ENCODE data around the gene ARHGAP18.

GRCh38 chr6:129653746-129654145 is 56.2 kb downstream of the ARHGAP18 start:
- no peak for TF ChIP-seq NFRKB (IDR thresholded peaks at IDR 0.05)
- TF ChIP-seq TARDBP (IDR thresholded peaks at IDR 0.05) = no peak
- no peak for TF ChIP-seq ZNF384 (IDR thresholded peaks at IDR 0.05)
- no peak for TF ChIP-seq L3MBTL2 (conservative IDR thresholded peaks at IDR 0.05)
- no peak for TF ChIP-seq FOXM1 (IDR thresholded peaks at IDR 0.05; ENCODE audit: borderline replicate concordance)
- TF ChIP-seq ARNT (IDR thresholded peaks at IDR 0.05) = no peak
- no peak for TF ChIP-seq HDGF (IDR thresholded peaks at IDR 0.05; ENCODE audit: borderline replicate concordance)
- TF ChIP-seq FOXA1 (IDR thresholded peaks at IDR 0.05) = no peak
- TF ChIP-seq BHLHE40 (IDR thresholded peaks at IDR 0.05; ENCODE audit: borderline replicate concordance) = no peak
- no peak for TF ChIP-seq SP1 (IDR thresholded peaks at IDR 0.05)
- no peak for TF ChIP-seq FOXK2 (IDR thresholded peaks at IDR 0.05)
